SIG-M5 treated with dmso at 0.1 percent for 504 hours (cell line): ENCODE results near the gene DOK3.

Experiments used
- DNase-seq: peaks from one replicate; lab custom pipeline; 2025; ENCODE audit not compliant: unreplicated experiment; lab: John Stamatoyannopoulos, UW

Gene DOK3, protein sequence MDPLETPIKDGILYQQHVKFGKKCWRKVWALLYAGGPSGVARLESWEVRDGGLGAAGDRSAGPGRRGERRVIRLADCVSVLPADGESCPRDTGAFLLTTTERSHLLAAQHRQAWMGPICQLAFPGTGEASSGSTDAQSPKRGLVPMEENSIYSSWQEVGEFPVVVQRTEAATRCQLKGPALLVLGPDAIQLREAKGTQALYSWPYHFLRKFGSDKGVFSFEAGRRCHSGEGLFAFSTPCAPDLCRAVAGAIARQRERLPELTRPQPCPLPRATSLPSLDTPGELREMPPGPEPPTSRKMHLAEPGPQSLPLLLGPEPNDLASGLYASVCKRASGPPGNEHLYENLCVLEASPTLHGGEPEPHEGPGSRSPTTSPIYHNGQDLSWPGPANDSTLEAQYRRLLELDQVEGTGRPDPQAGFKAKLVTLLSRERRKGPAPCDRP

DNA sequence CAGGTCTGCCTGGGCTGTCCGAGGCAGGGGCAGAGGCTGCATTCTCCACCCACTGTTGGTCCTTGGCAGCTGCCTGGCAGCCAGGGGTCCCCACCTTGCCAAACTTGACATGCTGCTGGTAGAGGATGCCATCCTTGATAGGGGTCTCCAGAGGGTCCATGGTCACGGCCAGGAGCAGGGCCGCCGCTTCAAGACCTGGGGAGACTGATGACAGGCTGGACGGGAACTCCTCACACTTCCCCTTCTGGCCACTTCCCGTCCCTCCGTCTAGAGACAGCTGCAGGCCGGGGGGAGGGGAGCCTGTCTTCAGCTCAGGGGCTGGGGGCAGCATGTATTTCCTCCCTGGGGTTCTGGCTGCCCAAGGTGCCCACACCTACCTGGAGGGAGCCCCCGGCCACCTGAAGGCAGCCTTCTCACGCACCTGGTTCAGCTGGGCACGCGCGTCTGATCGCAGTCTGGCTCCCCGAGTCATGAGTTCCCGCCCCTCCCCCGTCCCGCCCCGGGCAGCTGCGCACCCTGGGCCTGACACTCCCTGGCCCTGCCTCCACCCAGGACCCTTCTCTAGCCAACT is at the start of gene DOK3:
Gene DOK3, minus strand, starts transcription at position 446 of the 571 bp plus-strand sequence. Its CDS starts 286 bp downstream, at position 160.
- DNase-seq: no peak

DNA sequence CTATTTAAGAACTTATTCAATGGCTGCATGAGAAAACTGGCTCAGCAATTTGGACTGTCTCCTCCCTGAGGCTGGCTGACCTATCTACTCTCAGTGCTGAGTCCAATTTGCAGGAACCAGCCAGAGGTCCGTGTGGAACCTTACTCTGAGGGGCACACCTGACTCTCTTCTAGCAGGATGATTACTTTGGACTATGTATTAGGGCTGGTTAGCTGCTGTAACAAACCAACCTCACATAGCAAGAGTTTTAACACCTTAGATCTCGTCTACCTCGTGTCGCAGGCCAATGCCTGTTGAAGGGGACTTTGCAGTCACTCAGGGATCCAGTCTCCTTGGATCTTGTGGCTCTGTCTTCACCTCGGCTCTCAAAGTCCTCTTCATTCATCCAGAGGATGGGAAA is 48.2 kb upstream of the DOK3 start:
- DNase-seq: no peak

DNA sequence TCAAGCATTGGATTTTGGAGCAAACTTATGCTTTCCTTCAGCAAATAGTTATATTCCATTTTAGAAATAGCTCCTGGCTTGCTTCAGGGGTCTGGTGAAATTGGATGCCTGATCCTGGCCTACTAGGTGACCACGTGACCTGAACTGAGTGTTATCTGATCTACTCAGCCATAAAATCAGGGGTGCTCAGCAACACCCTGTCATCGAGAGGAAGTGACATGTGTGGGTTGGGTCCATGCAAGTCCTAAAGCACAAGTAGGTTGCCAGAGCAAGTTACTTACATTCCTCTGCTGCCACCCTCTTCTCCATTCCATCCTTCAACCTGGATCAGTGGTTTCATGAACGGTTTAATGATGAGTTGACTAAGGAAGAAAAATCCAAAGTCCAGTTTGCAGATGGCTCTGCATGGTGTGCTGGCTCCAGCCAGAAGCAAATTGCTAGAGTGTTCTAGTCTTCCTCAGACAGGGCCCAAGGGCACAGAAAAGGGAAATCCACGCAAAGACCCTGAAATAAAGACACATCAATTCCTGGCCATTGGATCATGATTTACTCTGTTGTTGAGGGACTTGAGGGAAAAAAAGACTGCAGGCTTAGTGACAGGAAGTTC is 47.5 kb upstream of the DOK3 start:
- DNase-seq: no peak

DNA sequence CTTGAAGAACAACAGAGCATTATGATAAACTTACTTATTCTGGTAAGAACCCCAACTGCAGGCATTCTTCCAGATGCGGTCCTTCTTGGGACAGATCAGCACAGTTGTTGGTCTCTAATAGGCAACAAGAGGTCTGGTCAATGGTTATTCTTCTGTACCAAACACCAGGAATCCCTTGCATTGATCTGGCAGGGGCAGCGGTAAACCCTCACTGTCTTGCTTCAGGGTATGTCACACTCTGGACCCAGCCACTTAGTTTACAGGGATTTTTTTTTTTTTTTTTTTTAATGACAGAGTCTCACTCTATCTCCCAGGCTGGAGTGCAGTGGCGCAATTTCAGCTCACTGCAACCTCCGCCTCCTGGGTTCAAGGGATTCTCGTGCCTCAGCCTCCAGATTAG is 46.0 kb upstream of the DOK3 start:
- DNase-seq: no peak

DNA sequence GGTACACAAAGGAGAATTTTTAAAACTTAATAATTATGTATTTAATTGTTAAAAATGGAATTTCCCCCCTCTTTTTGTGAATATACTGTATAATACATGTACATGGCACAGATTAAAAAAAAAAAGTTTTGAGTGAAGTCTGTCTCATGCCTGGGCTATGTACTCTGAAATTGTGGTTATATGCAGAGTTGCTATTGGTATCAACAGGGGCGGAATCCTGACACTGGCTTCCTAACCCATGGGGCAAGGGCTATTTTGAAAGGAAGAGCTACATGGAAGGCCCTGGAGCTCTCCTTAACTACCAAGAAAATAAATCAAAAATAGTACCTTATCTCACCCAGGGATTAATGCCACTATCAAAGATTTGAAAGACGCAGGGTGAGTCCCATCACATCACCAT is 45.6 kb upstream of the DOK3 start:
- no peak for DNase-seq

DNA sequence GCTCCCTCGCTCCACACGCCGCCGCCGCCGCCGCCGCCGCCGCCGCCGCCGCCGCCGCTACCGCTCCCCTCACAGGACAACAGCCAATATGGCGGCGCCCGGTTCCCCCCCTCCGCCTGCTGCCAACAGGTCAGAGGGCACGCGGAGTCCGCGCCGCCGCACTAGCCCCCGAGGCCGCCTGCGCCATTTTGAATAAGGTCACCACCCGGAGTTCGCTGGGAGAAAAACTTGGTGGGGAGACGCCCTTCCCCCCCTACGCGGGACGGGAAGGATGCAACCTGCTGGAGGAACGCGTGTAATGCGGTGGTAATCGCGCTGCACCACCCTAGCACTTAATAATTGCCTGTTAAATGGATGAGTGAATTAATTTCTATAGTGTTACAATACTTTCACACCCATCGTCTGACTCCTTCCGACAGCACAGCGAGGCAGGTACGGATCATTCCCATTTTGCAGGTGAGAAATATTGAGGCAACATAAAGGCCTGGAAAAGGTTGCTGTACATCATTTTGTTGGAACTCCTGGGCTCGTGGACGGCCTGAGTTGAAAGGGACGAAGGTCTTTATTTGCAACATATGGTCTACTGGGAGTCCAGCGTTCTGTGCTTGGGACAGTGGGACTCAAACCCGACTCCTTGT is 45.0 kb upstream of the DOK3 start, which contains the start of gene FAM193B:
Gene FAM193B, minus strand, starts transcription at position 90 of the 638 bp plus-strand sequence. CDS start 105 bp downstream, outside the sequence.
- peak; percentile 91 for DNase-seq

DNA sequence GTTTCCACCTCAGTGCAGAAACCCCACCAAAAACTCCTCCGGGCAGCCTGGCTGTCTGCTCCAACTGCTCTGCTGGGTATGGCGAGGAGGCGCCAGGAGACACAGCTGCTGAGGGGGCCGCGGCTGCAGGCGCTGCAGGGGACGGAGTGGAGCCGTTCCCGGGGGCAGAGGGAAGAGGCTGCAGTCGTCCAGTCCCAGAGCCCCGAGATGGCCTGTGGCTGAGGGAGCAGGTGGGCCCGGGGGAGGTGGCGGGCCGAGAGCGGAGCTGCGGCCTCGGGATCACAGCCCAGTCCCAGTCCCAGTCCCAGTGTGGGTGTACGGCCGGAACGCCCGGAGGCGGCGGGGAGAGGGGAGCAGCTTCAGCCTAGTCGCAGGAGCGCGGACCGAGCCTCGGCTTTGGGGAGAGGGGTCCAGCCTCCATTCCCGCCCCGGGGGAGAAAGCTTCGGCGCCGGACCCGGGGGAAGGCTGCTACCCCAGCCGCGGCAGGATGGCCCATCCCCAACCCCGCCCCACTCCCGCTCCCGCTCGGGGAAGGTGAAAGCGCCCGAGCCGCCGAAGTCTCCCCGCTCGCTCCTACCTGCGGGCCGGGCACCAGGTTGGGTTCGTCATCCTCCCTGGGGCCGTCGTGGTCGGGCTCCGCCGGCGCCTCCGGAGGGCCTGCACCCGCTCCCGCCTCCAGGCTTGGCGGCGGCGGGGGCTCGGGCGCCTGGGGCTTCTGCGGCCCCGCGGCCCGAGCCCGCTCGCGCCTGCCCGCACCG is 44.2 kb upstream of the DOK3 start:
- DNase-seq: no peak

DNA sequence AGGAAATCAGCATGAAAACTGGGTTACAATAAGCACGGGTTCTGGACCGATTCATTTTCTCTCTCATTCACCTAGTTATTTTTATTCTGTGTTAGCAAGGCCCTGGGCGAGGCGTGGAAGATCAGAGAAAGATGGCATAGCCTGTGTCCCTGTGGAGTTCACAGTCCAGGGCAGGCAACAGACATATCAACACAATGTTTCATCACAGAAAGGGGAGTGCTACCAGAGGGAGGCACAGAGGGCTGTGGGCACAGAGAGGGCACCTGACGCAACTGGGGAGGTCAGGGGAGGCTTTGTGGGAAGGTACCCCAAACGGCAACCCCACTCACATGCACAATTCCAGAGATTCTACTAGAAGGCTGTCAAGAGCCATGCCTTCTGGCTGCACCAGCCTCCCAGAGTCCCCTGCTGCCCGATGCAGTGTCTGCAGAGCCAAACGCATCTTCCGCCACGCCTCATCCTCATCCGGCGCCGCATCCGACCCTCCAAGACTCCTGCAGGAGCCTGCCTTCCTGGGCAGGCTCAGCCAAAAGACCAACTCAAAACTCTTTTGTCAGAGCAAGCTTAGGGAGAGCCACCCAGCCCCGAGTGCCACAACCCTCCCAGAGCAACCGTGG is 43.3 kb upstream of the DOK3 start:
- no peak for DNase-seq

DNA sequence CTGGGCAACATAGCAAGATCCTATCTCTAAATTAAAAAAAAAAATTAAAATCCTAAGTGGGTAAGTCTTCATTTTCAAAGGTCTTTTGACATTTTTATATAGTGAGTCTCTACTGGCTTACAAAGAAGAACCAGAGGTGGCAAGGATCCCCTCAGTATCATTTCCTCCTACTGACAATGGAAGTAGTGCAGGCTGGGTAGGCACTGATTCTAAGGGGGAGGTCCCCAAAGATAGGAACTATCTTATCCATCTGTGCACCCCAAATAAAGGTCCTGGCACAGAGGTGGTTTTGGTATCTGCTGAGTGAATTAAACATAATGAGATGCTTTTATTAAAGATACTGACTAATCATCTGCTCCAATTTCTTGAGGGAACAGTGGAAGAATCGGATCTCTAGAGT is 40.5 kb upstream of the DOK3 start:
- DNase-seq: no peak

DNA sequence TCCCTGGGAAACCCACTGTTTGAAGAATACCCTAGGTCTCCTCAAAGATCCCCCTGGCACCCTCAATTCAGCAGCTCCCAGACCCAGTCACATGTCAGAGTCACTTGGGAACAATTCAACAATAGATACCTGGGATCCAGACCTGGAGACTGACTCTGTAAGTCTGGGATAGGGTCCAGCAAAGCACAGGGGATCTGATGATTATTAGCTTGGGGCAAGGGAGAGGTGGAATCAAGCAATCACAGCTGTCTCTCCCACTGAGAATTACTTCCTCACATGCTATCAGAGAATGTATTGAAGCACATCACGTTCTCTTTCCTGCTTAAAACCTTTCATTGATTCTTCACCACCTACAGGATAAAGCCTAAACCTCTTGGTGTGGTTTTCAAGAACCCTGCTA is 38.9 kb upstream of the DOK3 start:
- no peak for DNase-seq

DNA sequence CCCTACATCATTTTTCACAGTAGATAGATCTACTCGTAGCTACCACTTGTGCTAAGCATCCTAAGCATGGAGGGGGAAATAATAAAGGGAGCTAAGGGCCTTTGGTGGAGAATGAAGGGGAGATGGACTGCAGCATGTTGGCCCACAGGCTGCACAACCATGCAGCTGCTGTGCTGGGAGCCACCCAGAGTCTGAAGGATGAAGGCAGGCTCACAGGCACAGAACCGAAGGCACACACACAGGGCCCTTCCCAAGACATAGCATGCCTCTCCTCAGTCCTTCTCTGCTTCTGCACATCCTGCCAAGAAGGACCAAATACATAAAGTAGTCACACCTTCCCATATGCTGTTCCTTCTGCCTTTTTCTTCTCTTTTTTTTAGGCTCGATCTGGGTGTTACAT is 38.1 kb upstream of the DOK3 start:
- DNase-seq: no peak

DNA sequence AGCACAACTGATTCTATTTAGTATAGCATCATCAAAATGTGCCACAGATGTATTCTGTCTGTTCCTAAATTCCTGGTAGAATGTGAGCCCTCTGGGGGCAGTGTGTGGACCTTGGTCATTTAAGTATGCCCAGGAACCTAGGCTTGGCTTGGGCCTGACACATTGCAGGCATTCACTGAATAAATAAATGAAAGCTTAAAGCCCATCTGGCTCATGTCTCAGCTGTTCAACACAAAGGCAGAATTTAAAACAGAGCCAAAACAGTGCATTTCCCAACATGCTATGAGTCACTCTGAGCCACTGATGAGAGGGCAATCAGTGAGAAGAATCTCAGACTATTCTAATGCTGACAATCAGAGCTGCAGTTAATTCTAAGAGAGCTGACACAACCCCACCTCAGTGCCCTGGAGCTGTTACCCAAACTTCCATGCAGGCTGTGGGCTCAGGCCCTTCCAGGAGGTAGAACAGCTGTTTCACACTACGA is 36.7 kb upstream of the DOK3 start:
- peak; percentile 85 for DNase-seq

DNA sequence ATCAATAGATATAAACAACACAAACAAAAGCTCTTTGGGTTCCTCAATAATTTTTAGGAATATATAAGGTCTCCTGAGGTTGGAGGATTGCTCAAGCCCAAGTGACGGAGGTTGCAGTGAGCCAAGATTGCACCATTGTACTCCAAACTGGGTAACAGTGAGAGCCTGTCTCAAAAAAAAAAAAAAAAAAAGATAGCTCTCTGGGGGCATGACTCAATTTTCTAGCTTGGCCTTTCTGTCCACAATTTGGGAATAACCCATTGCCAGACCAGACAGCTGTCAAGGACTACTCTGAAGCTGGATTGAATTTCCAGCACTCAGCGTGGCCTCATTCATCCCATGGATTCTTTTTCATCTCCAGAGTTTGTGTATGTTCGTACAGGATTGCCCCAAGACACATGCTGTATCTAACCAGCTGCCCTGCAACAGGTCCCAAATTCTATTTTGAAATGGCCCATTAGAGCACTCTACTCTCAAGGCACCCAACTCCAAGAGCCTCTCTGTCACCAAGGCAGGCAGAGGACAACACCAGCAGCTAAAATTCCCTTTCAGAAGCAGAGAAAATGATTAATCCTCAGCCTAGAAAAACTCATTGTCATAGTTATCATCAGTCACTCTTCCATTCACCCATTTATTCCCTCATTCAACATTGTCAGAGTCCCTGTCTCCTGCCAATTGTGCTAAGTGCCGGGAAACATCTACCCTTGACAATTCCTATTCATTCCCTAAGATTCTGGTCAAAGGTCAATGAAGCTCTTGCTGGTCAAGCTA is 36.0 kb upstream of the DOK3 start:
- peak; percentile 79 for DNase-seq

DNA sequence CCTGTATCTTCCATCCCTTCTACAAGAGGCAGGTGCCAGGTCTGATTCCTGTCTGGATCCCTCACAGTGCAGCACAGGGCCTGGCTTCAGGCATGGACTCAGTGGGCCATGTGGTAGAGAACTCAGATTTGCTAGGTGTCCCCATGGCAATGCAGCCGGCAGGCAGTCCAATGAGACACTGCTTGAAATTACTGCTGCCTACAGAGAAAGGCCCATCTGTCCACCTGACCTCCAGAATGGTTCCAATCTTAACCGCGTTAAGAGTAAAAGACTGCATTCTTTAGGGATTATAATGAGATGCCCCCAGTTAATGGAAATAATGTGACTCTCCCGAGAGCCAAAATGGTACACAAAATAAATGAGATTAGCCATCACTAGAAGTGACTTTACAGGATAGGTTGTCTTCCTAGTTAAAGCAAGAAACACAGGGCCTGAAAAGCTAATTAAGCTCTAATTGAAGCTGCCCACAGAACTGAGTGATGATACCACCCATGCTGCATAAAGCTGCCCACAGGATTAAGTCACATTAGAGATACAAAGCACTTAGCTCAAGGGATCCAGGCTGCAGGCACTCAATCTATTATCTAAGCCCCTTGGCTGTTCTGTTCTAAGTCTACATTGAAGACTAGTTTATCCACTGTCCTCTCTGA is 33.3 kb upstream of the DOK3 start:
- DNase-seq: no peak

DNA sequence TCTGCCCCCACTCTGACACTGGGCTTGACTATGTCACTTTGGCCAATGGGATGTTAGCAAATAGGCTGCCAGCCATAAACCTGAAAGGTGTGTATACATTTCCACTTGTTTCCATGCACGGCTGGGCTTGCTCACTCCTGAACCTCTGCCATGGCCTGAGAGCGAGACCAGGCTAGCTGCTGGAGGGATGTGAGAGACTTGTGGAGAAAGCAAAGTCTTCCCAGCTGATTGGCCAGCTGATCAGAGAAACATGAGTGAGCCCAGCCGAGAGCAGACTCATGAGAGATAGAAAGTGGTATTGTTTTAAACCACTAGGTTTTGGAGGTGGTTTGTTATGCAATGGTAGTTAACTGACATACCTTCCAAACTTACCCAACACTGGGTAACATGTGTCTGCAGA is 30.8 kb upstream of the DOK3 start:
- DNase-seq: no peak

DNA sequence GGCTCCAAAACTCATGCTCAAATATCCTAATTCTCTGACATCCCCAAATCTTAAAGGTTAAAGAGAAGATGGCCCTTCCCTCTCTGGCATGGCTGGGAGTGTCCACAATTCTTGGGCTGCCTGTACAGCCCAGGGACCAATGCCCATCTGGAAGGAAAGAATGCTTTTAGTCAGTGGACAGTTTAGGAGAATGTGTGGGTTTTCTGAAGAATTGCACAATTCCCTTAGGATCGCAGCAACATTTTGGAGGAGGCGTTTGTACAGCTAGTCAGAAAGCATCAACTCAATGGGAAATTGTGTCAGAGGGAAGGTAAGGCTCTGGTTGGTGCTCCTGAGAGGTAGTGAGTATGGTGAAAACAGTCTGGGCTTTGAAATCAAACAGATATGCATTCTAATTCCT is 29.8 kb upstream of the DOK3 start:
- no peak for DNase-seq

DNA sequence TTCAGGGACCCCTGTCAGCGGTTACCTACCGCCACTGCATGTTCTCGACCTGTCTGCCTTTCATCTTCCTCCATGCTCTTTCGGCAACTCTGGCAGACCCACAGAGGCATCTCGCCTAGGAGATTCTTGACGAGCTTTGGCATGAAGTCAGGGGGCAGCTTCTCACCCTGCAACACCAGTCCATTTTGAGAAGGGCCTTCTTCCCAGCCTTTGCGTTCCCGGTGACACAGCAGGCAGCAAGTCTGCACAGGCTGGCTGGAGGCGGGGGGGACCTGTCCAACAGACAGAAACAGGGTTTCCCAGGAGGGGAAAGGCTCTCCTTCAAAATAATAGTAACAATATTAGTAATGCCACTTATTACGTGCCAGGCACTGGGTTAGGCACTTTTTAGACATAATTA is 29.2 kb upstream of the DOK3 start:
- no peak for DNase-seq

DNA sequence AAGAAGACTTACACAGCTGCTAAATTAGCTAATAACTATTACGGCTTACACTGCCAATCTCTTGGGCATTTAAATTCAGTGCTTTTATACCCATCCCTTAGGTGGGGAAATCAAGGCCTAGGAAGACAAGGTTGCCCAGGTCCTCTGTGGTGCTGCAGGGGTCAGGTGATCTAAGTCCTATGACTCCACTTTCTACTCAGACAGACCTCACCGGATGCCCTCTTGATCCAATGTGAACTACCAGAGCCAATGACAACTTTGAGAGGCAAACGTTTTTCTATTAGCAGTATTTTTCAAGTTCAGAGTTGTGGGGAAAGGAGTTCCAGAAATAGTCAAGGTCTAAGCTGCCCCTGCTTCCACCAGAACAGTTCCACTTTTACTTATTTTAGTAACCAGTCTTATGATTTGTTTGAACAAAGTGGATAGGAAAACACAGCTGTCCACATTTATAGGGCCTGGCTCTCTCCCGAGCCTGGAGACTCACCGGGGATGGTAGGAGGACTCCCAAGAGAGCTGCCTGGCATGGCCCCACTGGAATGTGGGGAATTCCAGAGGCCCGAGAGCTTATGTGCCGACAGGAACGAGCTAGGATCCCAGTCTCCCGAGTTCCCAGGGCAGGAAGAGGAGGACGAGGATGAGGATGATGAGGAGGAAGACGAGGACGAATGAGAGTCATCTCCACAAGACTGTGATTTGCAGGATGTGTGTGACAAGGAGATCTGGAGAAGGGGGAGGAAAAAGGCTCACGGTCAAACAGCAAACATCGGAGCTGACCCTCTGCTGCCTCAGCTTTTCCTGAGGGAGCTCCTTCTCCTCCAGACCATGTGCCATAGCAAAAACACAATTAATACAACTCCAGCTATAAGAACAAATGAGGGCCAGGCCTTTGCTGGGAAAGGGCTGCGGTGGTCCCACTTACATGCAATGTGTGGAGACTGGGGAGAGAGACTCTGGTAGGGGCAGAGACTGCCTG is 28.0 kb upstream of the DOK3 start:
- no peak for DNase-seq
